ENCODE measurements around the gene DPF1.

DNA sequence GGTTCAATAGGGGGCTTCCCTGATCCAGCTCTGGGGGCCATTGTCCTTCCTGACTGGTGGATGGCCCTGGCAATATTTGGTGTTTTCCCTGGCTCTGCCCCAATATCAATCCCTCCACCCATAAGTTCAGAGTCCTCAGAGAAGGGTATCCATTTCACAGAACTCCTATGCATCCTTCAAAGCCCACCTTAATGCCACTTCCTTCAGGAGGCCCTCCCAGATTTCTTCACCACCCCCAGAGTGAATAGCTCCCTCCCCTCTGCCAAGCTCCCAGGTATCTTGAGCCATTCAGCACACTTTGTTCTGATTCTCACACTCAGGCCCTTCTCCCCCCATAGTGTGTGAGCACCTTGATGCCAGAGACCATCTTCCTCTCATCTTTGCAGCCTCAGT is 26.4 kb upstream of the DPF1 start:
- TF ChIP-seq SUZ12 (IDR thresholded peaks at IDR 0.05) (no peak), HDGF (IDR thresholded peaks at IDR 0.05; ENCODE audit: borderline replicate concordance) (no peak), FOXM1 (IDR thresholded peaks at IDR 0.05; ENCODE audit: borderline replicate concordance) (no peak)
- TF ChIP-seq, protein P1, sequence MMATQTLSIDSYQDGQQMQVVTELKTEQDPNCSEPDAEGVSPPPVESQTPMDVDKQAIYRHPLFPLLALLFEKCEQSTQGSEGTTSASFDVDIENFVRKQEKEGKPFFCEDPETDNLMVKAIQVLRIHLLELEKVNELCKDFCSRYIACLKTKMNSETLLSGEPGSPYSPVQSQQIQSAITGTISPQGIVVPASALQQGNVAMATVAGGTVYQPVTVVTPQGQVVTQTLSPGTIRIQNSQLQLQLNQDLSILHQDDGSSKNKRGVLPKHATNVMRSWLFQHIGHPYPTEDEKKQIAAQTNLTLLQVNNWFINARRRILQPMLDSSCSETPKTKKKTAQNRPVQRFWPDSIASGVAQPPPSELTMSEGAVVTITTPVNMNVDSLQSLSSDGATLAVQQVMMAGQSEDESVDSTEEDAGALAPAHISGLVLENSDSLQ (IDR thresholded peaks at IDR 0.05), result no peak

All from HEK293T (cell line).